Measurements from ENCODE around the gene MAGEC2.

MAGEC2 gene, protein sequence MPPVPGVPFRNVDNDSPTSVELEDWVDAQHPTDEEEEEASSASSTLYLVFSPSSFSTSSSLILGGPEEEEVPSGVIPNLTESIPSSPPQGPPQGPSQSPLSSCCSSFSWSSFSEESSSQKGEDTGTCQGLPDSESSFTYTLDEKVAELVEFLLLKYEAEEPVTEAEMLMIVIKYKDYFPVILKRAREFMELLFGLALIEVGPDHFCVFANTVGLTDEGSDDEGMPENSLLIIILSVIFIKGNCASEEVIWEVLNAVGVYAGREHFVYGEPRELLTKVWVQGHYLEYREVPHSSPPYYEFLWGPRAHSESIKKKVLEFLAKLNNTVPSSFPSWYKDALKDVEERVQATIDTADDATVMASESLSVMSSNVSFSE

GRCh38 chrX:142204522-142205433 is at the start of gene MAGEC2:
Gene MAGEC2 (minus strand): TSS chrX:142205290. CDS start chrX:142203987, 1,303 bp downstream.
- DNase-seq = no peak

DNA sequence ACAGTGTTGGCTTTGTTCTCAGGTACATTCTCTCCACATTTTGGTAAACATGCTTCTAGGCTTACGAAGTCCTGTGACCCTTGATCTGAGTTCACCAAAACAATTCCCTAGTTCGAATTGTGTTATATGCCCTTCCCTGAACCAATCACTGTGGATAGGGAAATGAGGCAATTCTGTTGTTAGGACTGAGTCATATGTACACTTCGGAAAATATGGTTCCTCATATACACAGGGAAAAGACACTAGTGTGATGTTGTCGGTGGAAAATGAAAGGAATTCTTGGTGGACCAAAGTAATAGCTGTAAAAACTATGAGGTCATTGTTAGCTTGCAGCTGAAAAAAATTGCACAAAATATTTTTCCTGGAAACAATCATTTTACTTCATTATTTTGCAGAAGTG is 46.6 kb upstream of the MAGEC2 start:
- DNase-seq = no peak

DNA sequence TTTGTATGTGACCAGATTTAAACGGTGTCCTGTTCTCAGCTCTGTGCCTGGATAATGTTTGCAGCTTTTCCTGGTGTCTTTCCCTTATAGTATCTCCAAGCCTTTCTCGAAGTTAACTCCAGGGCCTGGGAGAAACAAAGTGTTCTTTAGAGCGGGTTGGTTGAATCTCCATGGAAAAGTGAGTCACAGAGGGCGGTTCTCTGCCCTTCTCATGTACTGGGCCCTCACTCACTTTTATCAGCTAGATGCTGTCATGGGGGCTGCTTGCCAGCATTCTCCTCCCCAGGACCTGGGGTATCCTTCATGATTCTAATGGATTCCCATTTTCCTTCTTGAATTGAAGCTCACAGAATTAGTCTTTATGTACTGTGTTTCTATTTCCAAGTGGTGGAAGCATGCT is 46.1 kb upstream of the MAGEC2 start:
- DNase-seq = no peak

DNA sequence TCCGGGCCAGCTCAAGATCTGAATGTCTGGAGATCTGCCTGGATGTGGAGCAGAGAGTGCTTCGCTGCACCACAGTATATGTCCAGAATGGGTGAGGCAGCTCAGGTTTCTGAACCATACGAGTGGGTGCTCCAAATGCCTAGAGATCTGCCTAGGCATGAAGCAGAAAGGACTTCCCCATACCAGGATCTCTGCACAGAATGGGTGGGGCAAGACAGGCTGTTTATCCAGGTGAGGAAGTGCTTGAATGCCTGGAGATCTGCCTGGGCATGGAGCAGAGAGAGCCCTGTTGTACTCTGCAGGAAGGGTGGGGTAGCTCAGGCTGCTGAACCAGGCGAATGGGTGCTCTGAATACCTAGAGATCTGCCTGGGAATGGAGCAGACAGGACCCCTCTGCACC is 45.4 kb upstream of the MAGEC2 start:
- no peak for DNase-seq

GRCh38 chrX:142249721-142250120 is 44.6 kb upstream of the MAGEC2 start:
- DNase-seq = no peak

- DNase-seq = no peak
Observed at GRCh38 chrX:142244568-142244967, 39.5 kb upstream of the MAGEC2 start.

DNA sequence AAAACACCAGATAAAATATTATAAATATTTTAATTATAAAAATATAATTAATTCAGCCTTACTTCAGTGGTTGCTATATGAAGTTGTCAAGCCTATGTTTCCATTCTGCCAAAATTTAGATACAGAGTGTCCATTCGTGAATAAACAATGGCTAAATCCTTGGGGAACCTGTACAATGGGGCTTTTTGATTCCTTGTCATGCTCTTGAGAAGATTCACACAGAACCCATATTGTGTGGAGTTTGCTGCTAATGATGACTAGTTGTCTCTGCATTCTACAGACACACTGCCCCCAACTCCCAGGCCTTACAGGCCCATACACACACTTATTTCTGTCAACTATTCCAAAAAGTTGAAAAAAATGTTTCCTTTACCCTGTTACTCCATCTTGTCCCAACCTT is 33.4 kb upstream of the MAGEC2 start:
- DNase-seq = no peak

DNA sequence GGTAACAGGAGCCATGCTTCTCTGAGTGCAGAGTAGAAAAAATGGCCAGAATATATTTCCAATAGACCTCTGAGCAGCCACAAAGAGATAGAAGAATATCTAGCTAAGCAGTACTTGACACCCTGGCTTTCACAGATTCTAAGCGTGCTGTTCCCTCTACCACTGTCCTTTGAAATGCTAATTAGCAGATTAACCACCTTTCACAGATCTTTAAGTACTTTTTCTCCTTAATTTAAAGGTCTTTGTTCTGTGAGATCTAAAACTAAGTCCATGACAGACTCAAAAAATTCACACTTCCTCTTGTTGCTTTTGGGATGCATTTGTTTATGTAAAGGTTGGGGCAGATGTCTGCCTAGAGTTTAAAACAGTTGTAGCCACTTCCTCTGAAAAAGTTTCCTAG is 28.3 kb upstream of the MAGEC2 start:
- no peak for DNase-seq

DNA sequence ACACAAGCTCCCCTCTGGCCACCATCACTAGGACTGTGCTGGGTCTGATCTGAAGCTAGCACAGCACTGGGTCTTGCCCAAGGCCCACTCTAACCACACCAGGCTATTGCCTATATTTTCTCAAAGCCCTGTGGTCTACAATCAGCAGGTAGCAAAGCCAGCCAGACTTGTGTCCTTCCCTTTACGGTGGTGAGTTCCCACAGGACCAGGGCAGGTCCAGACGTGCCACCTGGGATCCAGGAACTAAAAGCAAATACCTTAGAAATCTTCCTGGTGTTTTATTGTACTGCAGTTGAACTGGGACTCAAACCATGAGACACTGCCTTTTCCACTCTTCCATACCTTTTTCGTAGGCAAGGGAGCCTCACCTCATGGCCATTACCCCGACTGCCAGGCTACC is 9.0 kb upstream of the MAGEC2 start:
- no peak for DNase-seq

DNA sequence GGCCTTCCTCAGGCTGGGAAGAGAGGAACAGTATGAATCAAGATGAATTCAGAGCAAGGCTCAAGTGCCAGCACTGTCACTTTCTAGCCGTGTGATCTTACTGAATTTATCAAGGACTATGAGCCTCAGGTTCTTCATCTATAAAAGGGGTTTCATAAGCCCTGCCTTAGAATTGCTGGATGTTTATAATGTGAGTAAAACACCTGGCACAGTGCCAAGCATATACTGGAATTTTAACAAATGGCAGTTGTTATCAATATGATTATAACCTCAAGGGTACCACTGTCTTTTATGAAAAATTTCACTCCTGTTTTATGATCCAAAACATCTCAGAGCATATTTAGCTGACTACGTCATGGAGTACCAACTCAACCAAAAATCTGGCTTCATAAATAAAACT is 4.0 kb downstream of the MAGEC2 start:
- no peak for DNase-seq

DNA sequence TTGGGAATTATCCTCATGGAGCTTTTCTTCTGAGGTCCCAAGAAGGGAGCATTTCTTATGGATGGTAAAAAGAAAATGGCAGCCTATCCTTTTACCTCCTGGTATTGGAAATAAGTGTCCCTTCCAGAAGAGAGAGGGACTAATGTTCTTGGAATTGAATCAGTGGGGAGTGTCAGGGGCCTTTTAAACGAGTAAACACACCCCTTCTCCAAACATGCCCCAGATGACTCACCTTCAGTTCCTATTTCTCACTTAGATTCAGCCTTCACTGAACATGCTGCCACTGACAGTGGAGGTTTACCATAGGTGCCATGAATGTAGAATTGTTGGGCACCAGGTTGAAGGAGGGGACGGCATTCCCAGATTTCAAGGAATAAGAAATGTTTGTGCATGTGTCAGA is 19.0 kb downstream of the MAGEC2 start:
- no peak for DNase-seq

DNA sequence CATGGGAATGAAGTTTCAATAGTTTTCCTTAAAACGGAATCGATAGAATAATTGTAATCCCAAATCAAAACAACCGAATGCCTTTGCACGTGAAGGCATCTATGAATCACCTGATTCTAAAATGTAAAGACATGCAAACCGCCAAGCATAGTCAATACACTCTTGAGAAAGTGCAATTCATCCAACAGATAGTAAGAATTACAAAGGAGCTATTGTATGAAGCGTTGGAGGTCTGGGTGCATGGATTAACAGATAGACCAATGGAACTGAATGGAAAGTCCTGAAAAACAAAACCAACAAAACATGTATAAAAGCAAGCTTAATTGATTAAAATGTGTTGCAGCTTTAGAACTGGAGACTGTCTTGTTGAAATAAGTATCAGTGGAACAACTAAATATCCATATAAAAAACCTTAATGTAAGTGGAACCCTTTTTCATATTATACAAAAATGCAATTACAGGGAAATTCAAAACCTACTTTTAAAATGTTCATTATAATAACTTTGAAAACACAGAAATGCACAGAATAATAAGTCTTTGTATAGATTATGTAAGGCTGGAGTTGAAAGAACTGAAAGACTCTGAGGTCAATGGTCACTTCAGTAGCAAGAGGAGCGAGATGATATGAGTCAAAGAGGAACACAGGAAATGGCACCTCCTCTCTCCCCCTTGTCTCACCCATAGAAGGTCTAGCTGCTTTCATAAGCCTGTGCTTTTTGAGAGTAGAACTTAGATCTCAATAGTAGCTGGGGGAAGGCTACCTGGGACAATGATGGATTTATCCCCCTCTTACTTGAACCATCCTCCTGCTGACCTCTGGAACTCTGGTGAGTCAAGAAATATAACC is 20.1 kb downstream of the MAGEC2 start:
- DNase-seq = no peak

GRCh38 chrX:142156567-142156966 is 48.5 kb downstream of the MAGEC2 start:
- no peak for DNase-seq
